Measurements from ENCODE around the gene GLOD4. TPM values are rescaled to one million over a fixed set of nuclear protein-coding genes. Genes with fewer than 3 reads are reported as not detected.
"Not testable (repeated sequence)": the region's sequence is repeated elsewhere in the genome, so short reads cannot be mapped to it uniquely, and the experiment has no call there.

GLOD4 gene
- total RNA-seq, 1 donor = 40.2 TPM

DNA sequence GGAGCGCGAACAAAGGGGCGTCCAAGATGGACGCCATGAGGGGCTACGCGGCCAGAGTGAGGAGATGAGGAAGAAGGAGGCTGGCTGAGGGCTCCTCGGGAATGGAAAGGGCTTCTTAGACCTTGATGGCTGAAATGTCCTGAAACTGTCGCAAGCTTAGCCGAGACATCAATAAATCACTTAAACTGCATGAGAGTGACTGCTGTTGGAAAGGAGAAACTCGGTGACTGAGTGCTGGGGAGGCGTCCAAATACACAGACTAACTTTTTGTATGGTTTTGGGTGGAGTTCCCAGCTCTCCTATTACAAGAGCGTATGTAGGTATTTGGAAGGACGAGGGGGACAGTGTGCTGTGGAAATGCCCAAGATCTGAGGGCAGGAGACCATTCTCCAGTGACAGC lies 28.7 kb downstream of the GLOD4 start:
- no peak for DNase-seq (ENCODE audit: low read depth)
- TF ChIP-seq, protein P1, sequence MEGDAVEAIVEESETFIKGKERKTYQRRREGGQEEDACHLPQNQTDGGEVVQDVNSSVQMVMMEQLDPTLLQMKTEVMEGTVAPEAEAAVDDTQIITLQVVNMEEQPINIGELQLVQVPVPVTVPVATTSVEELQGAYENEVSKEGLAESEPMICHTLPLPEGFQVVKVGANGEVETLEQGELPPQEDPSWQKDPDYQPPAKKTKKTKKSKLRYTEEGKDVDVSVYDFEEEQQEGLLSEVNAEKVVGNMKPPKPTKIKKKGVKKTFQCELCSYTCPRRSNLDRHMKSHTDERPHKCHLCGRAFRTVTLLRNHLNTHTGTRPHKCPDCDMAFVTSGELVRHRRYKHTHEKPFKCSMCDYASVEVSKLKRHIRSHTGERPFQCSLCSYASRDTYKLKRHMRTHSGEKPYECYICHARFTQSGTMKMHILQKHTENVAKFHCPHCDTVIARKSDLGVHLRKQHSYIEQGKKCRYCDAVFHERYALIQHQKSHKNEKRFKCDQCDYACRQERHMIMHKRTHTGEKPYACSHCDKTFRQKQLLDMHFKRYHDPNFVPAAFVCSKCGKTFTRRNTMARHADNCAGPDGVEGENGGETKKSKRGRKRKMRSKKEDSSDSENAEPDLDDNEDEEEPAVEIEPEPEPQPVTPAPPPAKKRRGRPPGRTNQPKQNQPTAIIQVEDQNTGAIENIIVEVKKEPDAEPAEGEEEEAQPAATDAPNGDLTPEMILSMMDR (IDR thresholded peaks at IDR 0.05; ENCODE audit: insufficient read depth, low read depth, low read length) = no peak
- H3K4me3 ChIP-seq (ENCODE audit: low read depth, low read length) = no peak overlapping the region

DNA sequence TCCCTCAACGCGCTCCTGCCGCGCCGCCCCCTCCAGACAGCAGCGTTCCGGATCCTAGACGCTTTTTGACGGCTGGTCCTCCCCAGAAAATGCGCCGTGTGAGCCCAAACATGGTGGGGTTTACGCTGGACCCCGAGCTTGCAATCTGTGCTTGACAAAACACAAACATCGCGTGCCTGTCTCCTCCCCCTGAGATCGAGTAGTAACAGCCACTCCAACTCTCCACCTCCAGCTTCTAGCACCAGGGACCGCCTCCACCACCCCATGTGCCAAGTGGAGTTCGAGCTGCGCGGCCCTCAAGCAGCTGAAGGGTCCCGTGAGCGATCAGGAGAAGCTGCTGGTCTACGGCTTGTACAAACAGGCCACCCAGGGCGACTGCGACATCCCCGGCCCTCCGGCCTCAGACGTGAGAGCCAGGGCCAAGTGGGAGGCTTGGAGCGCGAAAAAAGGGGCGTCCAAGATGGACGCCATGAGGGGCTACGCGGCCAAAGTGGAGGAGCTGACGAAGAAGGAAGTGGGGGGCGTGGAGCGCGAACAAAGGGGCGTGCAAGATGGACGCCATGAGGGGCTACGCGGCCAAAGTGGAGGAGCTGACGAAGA lies 29.4 kb downstream of the GLOD4 start:
- peak overlapping the region; percentile 70 for H3K4me3 ChIP-seq (ENCODE audit: low read depth, low read length)
- TF ChIP-seq, protein P1 (IDR thresholded peaks at IDR 0.05; ENCODE audit: insufficient read depth, low read depth, low read length) = no peak
- peak; percentile 69 for DNase-seq (ENCODE audit: low read depth)

DNA sequence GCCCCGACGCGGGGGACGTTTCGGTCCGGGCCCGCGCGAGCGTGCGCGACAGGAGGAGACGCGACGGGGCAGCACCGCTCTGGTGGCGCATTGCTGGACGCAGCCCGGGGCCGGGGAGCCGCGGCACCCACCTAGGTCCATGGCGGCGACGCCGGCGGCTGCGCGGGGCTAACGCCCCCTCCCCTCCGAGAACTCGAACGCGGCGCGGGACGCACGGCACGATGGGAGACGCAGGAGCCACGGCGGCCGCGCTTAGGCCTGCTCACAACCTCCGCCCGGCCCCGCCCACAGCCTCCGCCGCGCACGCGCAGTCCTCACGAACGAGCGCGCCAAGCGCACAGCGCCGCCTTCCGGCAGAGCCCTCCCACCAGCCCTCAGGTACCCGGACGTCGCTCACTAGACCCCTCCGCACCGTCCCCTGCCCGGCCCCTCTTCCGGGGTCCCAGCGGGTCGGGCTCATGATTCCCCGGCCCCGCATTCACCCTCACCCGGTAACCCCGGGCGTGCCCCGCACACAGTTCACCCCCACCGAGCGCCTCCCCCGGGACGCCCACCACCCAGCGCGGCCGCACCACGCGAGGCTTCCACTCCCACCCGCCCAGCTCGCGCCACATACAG lies 30.0 kb downstream of the GLOD4 start, which contains the start of gene GEMIN4:
TSS of gene GEMIN4 (minus strand) at position 263 of the 618 bp plus-strand sequence. CDS start at position 141, 122 bp downstream.
- peak within 1 kb of the TSS; percentile 70 for H3K4me3 ChIP-seq (ENCODE audit: low read depth, low read length)
- TF ChIP-seq, protein P1 (IDR thresholded peaks at IDR 0.05; ENCODE audit: insufficient read depth, low read depth, low read length) = peak; percentile 84
- peak; percentile 88 for DNase-seq (ENCODE audit: low read depth)

DNA sequence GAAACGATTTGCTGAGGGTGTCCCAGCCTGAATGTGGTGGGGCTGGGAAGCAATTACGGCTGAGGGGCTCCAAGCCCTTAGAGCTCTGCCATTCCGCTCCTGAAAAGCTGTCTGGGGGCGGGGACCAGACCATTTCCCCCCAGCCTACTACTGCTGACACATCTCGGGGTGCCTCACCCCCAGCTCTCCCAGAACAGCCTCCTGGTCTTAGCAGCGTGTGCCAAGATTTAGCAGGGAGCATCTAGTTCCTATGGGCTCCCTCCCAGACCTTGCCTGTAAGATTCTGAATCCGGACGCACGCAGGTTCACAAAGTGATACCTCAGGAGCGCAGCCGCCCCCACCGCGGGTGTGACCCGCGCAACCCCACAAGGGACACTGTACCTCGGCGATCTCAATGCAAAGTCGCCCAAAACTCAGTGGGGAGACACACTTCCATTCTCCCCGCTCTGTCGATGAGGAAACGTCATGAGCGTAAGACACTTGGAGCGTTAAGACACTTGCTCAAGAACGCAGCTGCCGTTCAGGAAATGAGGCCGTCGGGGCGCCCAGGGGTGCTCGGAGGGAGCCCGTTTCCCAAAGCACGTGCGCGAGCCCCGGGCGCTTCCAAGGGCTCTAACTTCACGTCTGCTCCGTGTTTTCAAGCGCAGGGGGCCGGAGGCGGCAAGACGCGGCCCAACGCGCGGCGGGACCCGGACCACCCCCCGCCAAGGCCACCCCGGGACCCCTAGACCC lies 30.6 kb downstream of the GLOD4 start:
- peak overlapping the region; percentile 70 for H3K4me3 ChIP-seq (ENCODE audit: low read depth, low read length)
- peak; percentile 66 for DNase-seq (ENCODE audit: low read depth)
- TF ChIP-seq, protein P1 (IDR thresholded peaks at IDR 0.05; ENCODE audit: insufficient read depth, low read depth, low read length) = no peak

DNA sequence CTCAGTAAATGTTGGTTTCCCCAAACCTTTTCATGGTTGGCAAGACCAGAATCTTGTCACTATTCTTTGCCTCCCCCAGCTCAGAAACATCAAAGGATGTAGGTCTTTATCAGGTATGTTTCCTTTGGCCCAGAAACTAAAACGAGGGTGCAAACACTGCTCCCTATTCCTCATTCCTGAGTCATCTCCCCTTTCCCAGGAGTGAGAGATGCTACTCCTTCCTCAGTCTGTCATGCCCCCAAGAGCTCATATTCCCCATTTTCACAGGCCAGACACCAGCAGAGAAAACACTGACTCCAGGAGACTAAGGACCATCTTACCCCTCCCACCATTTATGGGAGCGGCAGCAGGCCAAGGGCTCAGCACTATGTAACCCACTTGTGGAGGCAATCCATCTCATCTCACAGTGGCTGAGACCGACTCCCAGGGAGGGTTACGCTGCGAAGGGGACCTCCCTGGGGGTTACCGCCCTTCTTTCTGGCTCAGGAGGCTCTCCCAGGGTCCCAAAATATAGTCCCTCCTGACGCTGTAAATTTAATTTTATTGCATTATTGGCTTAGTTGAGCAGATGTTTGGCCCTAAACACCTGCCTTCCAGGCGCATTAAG lies 31.5 kb downstream of the GLOD4 start:
- no peak for DNase-seq (ENCODE audit: low read depth)
- H3K4me3 ChIP-seq (ENCODE audit: low read depth, low read length) = peak overlapping the region; percentile 70
- TF ChIP-seq, protein P1 (IDR thresholded peaks at IDR 0.05; ENCODE audit: insufficient read depth, low read depth, low read length) = no peak

DNA sequence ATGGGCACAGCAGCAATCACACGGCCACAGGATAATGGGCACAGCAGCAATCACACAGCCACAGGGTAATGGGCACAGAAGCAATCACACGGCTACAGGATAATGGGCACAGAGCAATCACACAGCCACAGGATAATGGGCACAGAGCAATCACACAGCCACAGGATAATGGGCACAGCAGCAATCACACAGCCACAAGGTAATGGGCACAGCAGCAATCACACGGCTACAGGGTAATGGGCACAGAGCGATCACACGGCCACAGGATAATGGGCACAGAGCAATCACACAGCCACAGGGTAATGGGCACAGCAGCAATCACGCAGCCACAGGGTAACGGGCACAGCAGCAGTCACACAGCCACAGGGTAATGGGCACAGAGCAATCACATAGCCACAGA lies 32.7 kb downstream of the GLOD4 start:
- DNase-seq (ENCODE audit: low read depth) = not testable (repeated sequence)

DNA sequence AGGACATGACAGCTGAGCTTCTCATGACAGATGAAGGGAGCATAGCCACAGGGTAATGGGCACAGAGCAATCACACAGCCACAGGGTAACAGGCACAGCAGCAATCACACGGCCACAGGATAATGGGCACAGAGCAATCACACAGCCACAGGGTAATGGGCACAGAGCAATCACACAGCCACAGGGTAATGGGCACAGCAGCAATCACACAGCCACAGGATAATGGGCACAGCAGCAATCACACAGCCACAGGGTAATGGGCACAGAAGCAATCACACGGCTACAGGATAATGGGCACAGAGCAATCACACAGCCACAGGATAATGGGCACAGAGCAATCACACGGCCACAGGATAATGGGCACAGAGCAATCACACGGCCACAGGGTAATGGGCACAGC lies 33.5 kb downstream of the GLOD4 start:
- H3K4me3 ChIP-seq (ENCODE audit: low read depth, low read length); DNase-seq (ENCODE audit: low read depth): not testable (repeated sequence)

More for the DNA sequence above, 32.7 kb downstream of the GLOD4 start:
- not testable (repeated sequence) for H3K4me3 ChIP-seq (ENCODE audit: low read depth, low read length)
